Measurements from ENCODE around the gene KCNJ6.

The KCNJ6 gene

GRCh38 chr21:37628362-37628761 is 287.9 kb downstream of the KCNJ6 start:
- DNase-seq: no peak
- H3K27ac ChIP-seq: no peak overlapping the region
- peaks cover 3% of the 10 kb centered on the region for H3K9me3 ChIP-seq (ENCODE audit: severe bottlenecking)
- TF ChIP-seq, protein P1, sequence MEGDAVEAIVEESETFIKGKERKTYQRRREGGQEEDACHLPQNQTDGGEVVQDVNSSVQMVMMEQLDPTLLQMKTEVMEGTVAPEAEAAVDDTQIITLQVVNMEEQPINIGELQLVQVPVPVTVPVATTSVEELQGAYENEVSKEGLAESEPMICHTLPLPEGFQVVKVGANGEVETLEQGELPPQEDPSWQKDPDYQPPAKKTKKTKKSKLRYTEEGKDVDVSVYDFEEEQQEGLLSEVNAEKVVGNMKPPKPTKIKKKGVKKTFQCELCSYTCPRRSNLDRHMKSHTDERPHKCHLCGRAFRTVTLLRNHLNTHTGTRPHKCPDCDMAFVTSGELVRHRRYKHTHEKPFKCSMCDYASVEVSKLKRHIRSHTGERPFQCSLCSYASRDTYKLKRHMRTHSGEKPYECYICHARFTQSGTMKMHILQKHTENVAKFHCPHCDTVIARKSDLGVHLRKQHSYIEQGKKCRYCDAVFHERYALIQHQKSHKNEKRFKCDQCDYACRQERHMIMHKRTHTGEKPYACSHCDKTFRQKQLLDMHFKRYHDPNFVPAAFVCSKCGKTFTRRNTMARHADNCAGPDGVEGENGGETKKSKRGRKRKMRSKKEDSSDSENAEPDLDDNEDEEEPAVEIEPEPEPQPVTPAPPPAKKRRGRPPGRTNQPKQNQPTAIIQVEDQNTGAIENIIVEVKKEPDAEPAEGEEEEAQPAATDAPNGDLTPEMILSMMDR (IDR thresholded peaks at IDR 0.05; ENCODE audit: low read depth, low read length): no peak
- no peaks in the 10 kb centered on the region for H3K36me3 ChIP-seq
- no peaks in the 10 kb centered on the region for H3K27me3 ChIP-seq (ENCODE audit: insufficient read depth, low read depth, severe bottlenecking)
- no peak overlapping the region for H3K4me3 ChIP-seq (ENCODE audit: low read depth, low read length)

DNA sequence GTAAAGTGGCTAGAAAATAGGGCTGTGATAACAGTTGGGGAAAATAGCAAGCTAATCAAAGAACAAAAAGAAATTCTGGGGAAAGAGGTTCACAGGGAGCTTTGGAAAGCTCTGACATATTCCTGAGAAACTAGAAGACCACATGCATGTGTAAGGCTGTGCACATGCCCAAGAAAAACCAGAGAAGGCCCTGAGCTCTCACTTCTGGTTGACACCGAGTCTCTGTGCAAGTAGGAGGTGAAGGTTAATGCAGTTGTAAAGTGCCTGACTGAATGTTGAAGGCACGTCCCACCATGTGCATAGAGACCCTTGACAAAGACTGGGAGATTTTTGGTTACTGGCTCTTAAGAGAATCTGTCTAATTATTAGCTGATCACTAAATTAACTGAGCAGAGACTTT is 288.7 kb downstream of the KCNJ6 start:
- TF ChIP-seq, protein P1 (IDR thresholded peaks at IDR 0.05; ENCODE audit: low read depth, low read length): no peak
- Histone ChIP-seq H3K9me3 (ENCODE audit: severe bottlenecking) (no peaks in the 10 kb centered on the region), H3K36me3 (no peaks in the 10 kb centered on the region), H3K4me3 (ENCODE audit: low read depth, low read length) (no peak overlapping the region), H3K27ac (no peak overlapping the region), H3K27me3 (ENCODE audit: insufficient read depth, low read depth, severe bottlenecking) (no peaks in the 10 kb centered on the region)
- no peak for DNase-seq

DNA sequence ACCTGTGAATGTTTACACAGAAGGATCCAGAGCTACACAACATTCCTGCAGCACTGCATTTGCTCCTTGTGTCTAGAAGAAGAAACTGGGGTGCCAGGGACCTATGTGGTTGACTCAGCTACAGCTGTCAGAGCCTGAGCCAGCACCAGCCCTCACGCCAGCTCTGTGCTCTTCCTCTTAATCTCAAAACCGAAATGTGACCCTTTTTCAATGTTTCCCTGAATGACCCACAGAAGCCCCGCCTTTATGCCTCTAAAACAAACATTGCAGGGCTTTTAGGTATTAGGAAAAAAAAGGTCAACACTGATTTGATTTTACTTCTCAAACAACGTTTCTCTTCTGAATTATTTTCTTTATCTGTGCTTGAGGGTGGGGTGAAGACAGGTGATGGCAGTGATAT is 289.2 kb downstream of the KCNJ6 start:
- DNase-seq: no peak
- Histone ChIP-seq H3K36me3 (no peaks in the 10 kb centered on the region), H3K27ac (no peak overlapping the region), H3K4me3 (ENCODE audit: low read depth, low read length) (no peak overlapping the region), H3K9me3 (ENCODE audit: severe bottlenecking) (no peaks in the 10 kb centered on the region), H3K27me3 (ENCODE audit: insufficient read depth, low read depth, severe bottlenecking) (no peaks in the 10 kb centered on the region)
- TF ChIP-seq, protein P1 (IDR thresholded peaks at IDR 0.05; ENCODE audit: low read depth, low read length): no peak

- H3K4me3 ChIP-seq (ENCODE audit: low read depth, low read length): no peak overlapping the region
- no peak for DNase-seq
- H3K9me3 ChIP-seq (ENCODE audit: severe bottlenecking): no peaks in the 10 kb centered on the region
- H3K27me3 ChIP-seq (ENCODE audit: insufficient read depth, low read depth, severe bottlenecking): no peaks in the 10 kb centered on the region
- TF ChIP-seq, protein P1 (IDR thresholded peaks at IDR 0.05; ENCODE audit: low read depth, low read length): no peak
- no peak overlapping the region for H3K27ac ChIP-seq
- H3K36me3 ChIP-seq: no peaks in the 10 kb centered on the region
Observed at GRCh38 chr21:37626320-37626719, 289.9 kb downstream of the KCNJ6 start.

DNA sequence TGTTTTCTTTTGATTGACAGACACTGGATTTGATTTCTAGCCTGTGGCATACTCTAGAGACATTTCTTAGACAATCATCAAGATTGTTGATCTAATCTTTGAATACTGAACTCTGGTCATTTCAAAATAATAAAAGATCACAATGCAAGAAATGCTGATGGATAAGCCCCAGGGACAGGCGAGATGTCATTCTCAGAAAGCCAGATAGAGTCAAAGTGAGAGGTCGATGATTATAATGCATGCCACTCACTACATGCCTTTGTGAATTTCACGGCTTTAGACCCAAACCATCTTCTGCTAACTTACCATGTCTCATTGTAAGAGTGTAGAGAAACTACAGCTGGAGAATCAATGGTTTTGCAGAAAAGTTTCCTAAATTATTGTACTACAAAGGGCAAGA is 292.6 kb downstream of the KCNJ6 start:
- Histone ChIP-seq H3K4me3 (ENCODE audit: low read depth, low read length) (no peak overlapping the region), H3K9me3 (ENCODE audit: severe bottlenecking) (no peaks in the 10 kb centered on the region), H3K27ac (no peak overlapping the region), H3K36me3 (no peaks in the 10 kb centered on the region), H3K27me3 (ENCODE audit: insufficient read depth, low read depth, severe bottlenecking) (no peaks in the 10 kb centered on the region)
- no peak for DNase-seq
- TF ChIP-seq, protein P1 (IDR thresholded peaks at IDR 0.05; ENCODE audit: low read depth, low read length): no peak

- TF ChIP-seq, protein P1 (IDR thresholded peaks at IDR 0.05; ENCODE audit: low read depth, low read length): no peak
- no peak for DNase-seq
- H3K27me3 ChIP-seq (ENCODE audit: insufficient read depth, low read depth, severe bottlenecking): no peaks in the 10 kb centered on the region
- H3K4me3 ChIP-seq (ENCODE audit: low read depth, low read length): no peak overlapping the region
- no peaks in the 10 kb centered on the region for H3K36me3 ChIP-seq
- H3K27ac ChIP-seq: no peak overlapping the region
- H3K9me3 ChIP-seq (ENCODE audit: severe bottlenecking): no peaks in the 10 kb centered on the region
Observed at GRCh38 chr21:37623183-37623582, 293.1 kb downstream of the KCNJ6 start.
